Measurements from ENCODE around the gene NPC1.
"Not testable (repeated sequence)": the region's sequence is repeated elsewhere in the genome, so short reads cannot be mapped to it uniquely, and the experiment has no call there.

Gene NPC1

GRCh38 chr18:23515911-23516546 lies 70.3 kb downstream of the NPC1 start:
- peak; percentile 72 for DNase-seq

- no peak for DNase-seq
These were observed 73.7 kb downstream of the NPC1 start for GRCh38 chr18:23512641-23513040.

- DNase-seq = not testable (repeated sequence)
These were observed 74.1 kb downstream of the NPC1 start for GRCh38 chr18:23512216-23512615.

GRCh38 chr18:23510923-23511322 lies 75.4 kb downstream of the NPC1 start:
- DNase-seq = not testable (repeated sequence)

GRCh38 chr18:23506393-23506792 lies 79.9 kb downstream of the NPC1 start:
- DNase-seq = no peak

- no peak for DNase-seq
These were observed 81.6 kb downstream of the NPC1 start for GRCh38 chr18:23504720-23505119.

- DNase-seq = no peak
These were observed 82.4 kb downstream of the NPC1 start for GRCh38 chr18:23503963-23504344.

- peak; percentile 92 for DNase-seq
These were observed 83.0 kb downstream of the NPC1 start, which contains the start of gene RMC1 for GRCh38 chr18:23503038-23503962. Gene RMC1 (plus strand): TSS chr18:23503511. CDS start chr18:23503619, 108 bp downstream.

- DNase-seq = no peak
These were observed 83.7 kb downstream of the NPC1 start for GRCh38 chr18:23502516-23503037.

GRCh38 chr18:23501626-23502025 lies 84.7 kb downstream of the NPC1 start:
- DNase-seq = no peak

- no peak for DNase-seq
These were observed 87.0 kb downstream of the NPC1 start for GRCh38 chr18:23499291-23499781.

GRCh38 chr18:23498877-23499276 lies 87.4 kb downstream of the NPC1 start:
- peak; percentile 84 for DNase-seq

- no peak for DNase-seq
These were observed 88.2 kb downstream of the NPC1 start for GRCh38 chr18:23498117-23498516.

GRCh38 chr18:23495723-23496440 lies 90.4 kb downstream of the NPC1 start:
- DNase-seq = no peak

- DNase-seq = no peak
These were observed 91.3 kb downstream of the NPC1 start for GRCh38 chr18:23494992-23495391.

GRCh38 chr18:23493654-23494053 lies 92.7 kb downstream of the NPC1 start:
- no peak for DNase-seq

GRCh38 chr18:23489586-23489985 lies 96.7 kb downstream of the NPC1 start:
- DNase-seq = not testable (repeated sequence)

- peak; percentile 18 for DNase-seq
These were observed 98.4 kb downstream of the NPC1 start for GRCh38 chr18:23487738-23488570.

GRCh38 chr18:23485386-23485785 lies 100.9 kb downstream of the NPC1 start:
- DNase-seq = no peak

GRCh38 chr18:23484561-23485182 lies 101.6 kb downstream of the NPC1 start:
- no peak for DNase-seq
